HepG2 (cell line): ENCODE measurements around the gene GCLC. TPM values are rescaled to one million over a fixed set of nuclear protein-coding genes. Genes with fewer than 3 reads are reported as not detected.

Source experiments
- CAMTA2 ChIP-seq: sonication (generic); formaldehyde crosslinking; IDR thresholded peaks from 2 replicates; pipeline ENCODE4 v1.4.0; 2020; ENCODE audit warnings: mild to moderate bottlenecking, missing genetic modification reagents, borderline replicate concordance
- ZNF138 ChIP-seq: sonication (generic); formaldehyde crosslinking; IDR thresholded peaks from 2 replicates; pipeline ENCODE4 v1.5.0; 2020; ENCODE audit warnings: mild to moderate bottlenecking, low read depth, missing genetic modification reagents
- ZNF496 ChIP-seq: sonication (generic); formaldehyde crosslinking; IDR thresholded peaks from 2 replicates; pipeline ENCODE4 v1.8.1; 2023; ENCODE audit warnings: mild to moderate bottlenecking, moderate library complexity, missing genetic modification reagents; ENCODE audit not compliant: insufficient replicate concordance
- ZNF713 ChIP-seq: sonication (generic); formaldehyde crosslinking; IDR thresholded peaks from 2 replicates; pipeline ENCODE4 v1.4.0; 2020; ENCODE audit warnings: mild to moderate bottlenecking, missing genetic modification reagents
- polyA plus RNA-seq, 8 experiments: library from polyadenylated mRNA; depleted of rRNA in 3 of 8; stranded (reverse) in 7 of 8; unstranded in 1 of 8; fragments of >200 nt; fragmentation: Illumina TruSeq in 4 of 8; extraction: Trizol in 4 of 8; gene quantifications; 2 replicates each; pipeline versions ENCODE4 v1.2.1 to v1.2.3, GENCODE V29; 2011 to 2016; ENCODE audit warnings: low read depth in 4 of 8, missing spikeins in 1 of 8, mixed read lengths in 1 of 8; ENCODE audit not compliant: insufficient read depth in 1 of 8
- total RNA-seq, 5 experiments: library from RNA; depleted of rRNA; stranded (reverse); fragments of >200 nt; fragmentation: Illumina TruSeq; extraction: Trizol; gene quantifications; 2 replicates each; pipeline ENCODE4 v1.2.3, GENCODE V29; 2016; ENCODE audit warnings: low read depth in 1 of 5
- TF ChIP-seq, protein P1 (sequence below), 2 experiments: fragments of 450-650 bp in 1 of 2; sonication (generic) in 1 of 2; formaldehyde crosslinking in 1 of 2; IDR thresholded peaks; 2 replicates each; pipeline versions ENCODE4 v1.6.1 to v1.8.0; 2016 to 2022; ENCODE audit warnings: antibody characterized with exemption in 1 of 2, mild to moderate bottlenecking in 1 of 2, missing genetic modification reagents in 1 of 2
- TF ChIP-seq, protein P2 (sequence below): sonication (generic); formaldehyde crosslinking; IDR thresholded peaks from 2 replicates; pipeline ENCODE4 v1.5.1; 2020; ENCODE audit warnings: mild to moderate bottlenecking, missing genetic modification reagents, borderline replicate concordance
- TF ChIP-seq, protein P3 (sequence below): IDR thresholded peaks from 2 replicates; pipeline ENCODE4 v1.6.1; 2016
- TF ChIP-seq, protein P4 (sequence below): sonication (generic); formaldehyde crosslinking; IDR thresholded peaks from 2 replicates; pipeline ENCODE4 v1.4.0; 2020; ENCODE audit warnings: missing genetic modification reagents
- TF ChIP-seq, protein P5 (sequence below): sonication (generic); formaldehyde crosslinking; IDR thresholded peaks from 2 replicates; pipeline ENCODE4 v1.8.1; 2023; ENCODE audit warnings: mild to moderate bottlenecking, missing genetic modification reagents

GCLC gene
- total and polyA plus RNA-seq, 2 of the 13 experiments (the other 11 are each of a cell fraction or from before 2014, with no cell fraction given), result 35.3 to 84.6 TPM

DNA sequence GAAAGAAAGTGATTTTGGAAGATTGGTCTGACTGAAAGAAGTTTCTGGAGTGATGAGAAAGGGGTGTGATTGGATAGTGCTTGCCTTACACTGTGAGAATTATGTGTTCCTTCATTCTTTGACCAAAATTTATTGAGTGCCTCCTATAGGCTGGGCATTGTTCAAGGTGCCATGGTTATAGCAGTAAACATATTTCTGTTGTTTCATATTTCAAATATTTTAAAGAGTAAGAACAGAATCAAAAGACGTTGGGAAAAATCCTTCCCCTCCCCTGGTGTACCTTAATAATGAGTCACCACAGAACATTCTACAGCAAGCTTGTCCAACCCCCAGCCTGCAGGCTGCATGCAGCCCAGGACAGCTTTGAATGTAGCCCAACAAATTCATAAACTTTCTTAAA lies 78.6 kb downstream of the GCLC start (continued):
- TF ChIP-seq, protein P1, sequence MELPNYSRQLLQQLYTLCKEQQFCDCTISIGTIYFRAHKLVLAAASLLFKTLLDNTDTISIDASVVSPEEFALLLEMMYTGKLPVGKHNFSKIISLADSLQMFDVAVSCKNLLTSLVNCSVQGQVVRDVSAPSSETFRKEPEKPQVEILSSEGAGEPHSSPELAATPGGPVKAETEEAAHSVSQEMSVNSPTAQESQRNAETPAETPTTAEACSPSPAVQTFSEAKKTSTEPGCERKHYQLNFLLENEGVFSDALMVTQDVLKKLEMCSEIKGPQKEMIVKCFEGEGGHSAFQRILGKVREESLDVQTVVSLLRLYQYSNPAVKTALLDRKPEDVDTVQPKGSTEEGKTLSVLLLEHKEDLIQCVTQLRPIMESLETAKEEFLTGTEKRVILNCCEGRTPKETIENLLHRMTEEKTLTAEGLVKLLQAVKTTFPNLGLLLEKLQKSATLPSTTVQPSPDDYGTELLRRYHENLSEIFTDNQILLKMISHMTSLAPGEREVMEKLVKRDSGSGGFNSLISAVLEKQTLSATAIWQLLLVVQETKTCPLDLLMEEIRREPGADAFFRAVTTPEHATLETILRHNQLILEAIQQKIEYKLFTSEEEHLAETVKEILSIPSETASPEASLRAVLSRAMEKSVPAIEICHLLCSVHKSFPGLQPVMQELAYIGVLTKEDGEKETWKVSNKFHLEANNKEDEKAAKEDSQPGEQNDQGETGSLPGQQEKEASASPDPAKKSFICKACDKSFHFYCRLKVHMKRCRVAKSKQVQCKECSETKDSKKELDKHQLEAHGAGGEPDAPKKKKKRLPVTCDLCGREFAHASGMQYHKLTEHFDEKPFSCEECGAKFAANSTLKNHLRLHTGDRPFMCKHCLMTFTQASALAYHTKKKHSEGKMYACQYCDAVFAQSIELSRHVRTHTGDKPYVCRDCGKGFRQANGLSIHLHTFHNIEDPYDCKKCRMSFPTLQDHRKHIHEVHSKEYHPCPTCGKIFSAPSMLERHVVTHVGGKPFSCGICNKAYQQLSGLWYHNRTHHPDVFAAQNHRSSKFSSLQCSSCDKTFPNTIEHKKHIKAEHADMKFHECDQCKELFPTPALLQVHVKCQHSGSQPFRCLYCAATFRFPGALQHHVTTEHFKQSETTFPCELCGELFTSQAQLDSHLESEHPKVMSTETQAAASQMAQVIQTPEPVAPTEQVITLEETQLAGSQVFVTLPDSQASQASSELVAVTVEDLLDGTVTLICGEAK (IDR thresholded peaks at IDR 0.05), result no peak
- TF ChIP-seq, protein P1 (CRISPR knock-in tag; IDR thresholded peaks at IDR 0.05), result no peak
- TF ChIP-seq, protein P2, sequence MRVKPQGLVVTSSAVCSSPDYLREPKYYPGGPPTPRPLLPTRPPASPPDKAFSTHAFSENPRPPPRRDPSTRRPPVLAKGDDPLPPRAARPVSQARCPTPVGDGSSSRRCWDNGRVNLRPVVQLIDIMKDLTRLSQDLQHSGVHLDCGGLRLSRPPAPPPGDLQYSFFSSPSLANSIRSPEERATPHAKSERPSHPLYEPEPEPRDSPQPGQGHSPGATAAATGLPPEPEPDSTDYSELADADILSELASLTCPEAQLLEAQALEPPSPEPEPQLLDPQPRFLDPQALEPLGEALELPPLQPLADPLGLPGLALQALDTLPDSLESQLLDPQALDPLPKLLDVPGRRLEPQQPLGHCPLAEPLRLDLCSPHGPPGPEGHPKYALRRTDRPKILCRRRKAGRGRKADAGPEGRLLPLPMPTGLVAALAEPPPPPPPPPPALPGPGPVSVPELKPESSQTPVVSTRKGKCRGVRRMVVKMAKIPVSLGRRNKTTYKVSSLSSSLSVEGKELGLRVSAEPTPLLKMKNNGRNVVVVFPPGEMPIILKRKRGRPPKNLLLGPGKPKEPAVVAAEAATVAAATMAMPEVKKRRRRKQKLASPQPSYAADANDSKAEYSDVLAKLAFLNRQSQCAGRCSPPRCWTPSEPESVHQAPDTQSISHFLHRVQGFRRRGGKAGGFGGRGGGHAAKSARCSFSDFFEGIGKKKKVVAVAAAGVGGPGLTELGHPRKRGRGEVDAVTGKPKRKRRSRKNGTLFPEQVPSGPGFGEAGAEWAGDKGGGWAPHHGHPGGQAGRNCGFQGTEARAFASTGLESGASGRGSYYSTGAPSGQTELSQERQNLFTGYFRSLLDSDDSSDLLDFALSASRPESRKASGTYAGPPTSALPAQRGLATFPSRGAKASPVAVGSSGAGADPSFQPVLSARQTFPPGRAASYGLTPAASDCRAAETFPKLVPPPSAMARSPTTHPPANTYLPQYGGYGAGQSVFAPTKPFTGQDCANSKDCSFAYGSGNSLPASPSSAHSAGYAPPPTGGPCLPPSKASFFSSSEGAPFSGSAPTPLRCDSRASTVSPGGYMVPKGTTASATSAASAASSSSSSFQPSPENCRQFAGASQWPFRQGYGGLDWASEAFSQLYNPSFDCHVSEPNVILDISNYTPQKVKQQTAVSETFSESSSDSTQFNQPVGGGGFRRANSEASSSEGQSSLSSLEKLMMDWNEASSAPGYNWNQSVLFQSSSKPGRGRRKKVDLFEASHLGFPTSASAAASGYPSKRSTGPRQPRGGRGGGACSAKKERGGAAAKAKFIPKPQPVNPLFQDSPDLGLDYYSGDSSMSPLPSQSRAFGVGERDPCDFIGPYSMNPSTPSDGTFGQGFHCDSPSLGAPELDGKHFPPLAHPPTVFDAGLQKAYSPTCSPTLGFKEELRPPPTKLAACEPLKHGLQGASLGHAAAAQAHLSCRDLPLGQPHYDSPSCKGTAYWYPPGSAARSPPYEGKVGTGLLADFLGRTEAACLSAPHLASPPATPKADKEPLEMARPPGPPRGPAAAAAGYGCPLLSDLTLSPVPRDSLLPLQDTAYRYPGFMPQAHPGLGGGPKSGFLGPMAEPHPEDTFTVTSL, result no peak
- TF ChIP-seq ZNF713 (CRISPR knock-in tag) (no peak), ZNF138 (no peak), CAMTA2 (no peak), ZNF496 (CRISPR knock-in tag) (no peak)
- TF ChIP-seq, protein P3, sequence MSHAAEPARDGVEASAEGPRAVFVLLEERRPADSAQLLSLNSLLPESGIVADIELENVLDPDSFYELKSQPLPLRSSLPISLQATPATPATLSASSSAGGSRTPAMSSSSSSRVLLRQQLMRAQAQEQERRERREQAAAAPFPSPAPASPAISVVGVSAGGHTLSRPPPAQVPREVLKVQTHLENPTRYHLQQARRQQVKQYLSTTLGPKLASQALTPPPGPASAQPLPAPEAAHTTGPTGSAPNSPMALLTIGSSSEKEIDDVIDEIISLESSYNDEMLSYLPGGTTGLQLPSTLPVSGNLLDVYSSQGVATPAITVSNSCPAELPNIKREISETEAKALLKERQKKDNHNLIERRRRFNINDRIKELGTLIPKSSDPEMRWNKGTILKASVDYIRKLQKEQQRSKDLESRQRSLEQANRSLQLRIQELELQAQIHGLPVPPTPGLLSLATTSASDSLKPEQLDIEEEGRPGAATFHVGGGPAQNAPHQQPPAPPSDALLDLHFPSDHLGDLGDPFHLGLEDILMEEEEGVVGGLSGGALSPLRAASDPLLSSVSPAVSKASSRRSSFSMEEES, result no peak
- TF ChIP-seq, protein P4, sequence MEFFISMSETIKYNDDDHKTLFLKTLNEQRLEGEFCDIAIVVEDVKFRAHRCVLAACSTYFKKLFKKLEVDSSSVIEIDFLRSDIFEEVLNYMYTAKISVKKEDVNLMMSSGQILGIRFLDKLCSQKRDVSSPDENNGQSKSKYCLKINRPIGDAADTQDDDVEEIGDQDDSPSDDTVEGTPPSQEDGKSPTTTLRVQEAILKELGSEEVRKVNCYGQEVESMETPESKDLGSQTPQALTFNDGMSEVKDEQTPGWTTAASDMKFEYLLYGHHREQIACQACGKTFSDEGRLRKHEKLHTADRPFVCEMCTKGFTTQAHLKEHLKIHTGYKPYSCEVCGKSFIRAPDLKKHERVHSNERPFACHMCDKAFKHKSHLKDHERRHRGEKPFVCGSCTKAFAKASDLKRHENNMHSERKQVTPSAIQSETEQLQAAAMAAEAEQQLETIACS (CRISPR knock-in tag), result no peak
- TF ChIP-seq, protein P5, sequence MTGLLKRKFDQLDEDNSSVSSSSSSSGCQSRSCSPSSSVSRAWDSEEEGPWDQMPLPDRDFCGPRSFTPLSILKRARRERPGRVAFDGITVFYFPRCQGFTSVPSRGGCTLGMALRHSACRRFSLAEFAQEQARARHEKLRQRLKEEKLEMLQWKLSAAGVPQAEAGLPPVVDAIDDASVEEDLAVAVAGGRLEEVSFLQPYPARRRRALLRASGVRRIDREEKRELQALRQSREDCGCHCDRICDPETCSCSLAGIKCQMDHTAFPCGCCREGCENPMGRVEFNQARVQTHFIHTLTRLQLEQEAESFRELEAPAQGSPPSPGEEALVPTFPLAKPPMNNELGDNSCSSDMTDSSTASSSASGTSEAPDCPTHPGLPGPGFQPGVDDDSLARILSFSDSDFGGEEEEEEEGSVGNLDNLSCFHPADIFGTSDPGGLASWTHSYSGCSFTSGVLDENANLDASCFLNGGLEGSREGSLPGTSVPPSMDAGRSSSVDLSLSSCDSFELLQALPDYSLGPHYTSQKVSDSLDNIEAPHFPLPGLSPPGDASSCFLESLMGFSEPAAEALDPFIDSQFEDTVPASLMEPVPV (CRISPR knock-in tag), result no peak
